ENCODE data around the gene LRRN4.

- TF ChIP-seq CTCF (IDR thresholded peaks at IDR 0.05): no peak
- TF ChIP-seq POLR2AphosphoS5 (IDR thresholded peaks at IDR 0.05; ENCODE audit: low read depth, low read length): no peak
These were observed 15.8 kb upstream of the LRRN4 start for GRCh38 chr20:6069669-6070068.

All from Panc1 (cell line).